SH-SY5Y (cell line): ENCODE data around the gene SPP1.

Experiments
- GATA2 ChIP-seq: IDR thresholded peaks from 2 replicates; pipeline ENCODE4 v1.6.1; 2011; ENCODE audit warnings: mild to moderate bottlenecking, low read depth, low read length
- GATA3 ChIP-seq: IDR thresholded peaks from 2 replicates; pipeline ENCODE4 v1.6.1; 2011; ENCODE audit warnings: low read depth, mild to moderate bottlenecking, low read length, moderate library complexity

DNA sequence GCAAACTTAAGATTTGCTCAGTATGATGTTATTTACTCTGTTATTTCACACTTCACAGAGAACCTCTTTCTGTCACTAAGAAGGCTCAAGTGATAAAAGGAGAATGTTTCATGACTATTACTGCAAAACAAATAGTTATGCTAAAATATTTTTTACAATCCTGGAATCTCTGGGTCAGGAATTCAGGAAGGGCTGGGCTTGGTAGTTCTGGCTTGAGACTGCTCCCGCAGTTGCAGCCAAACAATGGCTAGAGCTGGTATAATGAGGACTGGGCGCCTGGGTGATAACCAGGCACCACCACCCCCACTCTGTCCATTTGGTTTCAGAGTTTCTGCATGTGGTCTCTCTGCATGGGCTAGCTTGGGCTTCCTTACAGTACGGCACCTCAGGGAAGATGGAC, 28.7 kb upstream of the SPP1 start:
- no peak for TF ChIP-seq GATA2
- TF ChIP-seq GATA3 = no peak
